ENCODE data around the gene ZNF664.

ZNF664 gene

DNA sequence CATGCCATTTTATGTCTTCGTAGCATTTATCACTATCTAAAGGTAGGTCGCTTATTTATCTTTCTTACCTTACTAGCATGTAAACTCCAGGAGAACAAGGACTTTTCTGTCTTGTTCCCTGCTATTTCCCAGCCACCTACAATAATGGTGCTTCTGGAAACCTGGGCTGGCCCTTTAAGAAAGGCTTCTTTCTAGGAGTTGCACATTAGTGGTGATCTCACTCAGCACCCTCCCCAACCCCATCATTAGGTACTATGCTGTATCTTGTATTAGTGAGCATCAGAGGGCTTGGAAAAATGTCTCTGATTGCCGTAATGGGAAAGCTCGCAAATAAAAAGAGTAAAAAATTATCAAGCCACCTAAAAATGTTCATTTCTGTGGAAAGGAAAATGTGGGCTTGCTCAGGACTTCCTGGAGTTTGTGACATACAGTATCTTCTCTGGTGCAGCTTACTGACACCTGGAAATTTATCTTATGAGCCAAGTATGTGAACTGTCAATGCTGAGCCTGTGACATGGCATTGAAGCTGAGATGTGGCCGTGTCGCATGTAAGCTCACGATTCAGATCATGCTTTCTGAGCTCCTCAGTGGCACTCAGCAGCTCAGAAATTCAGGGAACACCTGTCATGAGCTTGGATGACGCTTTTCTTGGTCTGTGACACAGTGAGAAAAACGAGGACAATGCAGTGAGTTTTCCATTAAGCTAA, 12.8 kb upstream of the ZNF664 start:
- no peak for DNase-seq

DNA sequence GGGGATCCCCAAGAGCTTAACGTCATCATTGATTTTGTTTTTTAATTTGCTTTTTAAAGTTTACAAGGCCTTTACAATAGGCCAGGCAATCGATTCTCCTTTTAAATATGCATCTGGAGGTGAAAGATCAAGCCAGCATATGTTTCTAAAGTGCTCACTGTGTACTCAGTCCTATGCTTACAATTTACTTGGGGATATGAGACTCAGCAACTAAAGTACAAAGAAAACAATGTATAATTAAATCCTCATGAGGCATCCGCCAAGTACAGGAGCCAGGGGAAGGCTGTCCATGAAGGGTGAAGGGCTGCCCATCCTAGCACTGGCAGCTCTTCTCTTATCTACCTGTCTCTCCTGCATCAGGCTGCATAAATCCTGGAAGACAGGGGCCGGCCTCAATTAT, 12.2 kb upstream of the ZNF664 start:
- DNase-seq: no peak

DNA sequence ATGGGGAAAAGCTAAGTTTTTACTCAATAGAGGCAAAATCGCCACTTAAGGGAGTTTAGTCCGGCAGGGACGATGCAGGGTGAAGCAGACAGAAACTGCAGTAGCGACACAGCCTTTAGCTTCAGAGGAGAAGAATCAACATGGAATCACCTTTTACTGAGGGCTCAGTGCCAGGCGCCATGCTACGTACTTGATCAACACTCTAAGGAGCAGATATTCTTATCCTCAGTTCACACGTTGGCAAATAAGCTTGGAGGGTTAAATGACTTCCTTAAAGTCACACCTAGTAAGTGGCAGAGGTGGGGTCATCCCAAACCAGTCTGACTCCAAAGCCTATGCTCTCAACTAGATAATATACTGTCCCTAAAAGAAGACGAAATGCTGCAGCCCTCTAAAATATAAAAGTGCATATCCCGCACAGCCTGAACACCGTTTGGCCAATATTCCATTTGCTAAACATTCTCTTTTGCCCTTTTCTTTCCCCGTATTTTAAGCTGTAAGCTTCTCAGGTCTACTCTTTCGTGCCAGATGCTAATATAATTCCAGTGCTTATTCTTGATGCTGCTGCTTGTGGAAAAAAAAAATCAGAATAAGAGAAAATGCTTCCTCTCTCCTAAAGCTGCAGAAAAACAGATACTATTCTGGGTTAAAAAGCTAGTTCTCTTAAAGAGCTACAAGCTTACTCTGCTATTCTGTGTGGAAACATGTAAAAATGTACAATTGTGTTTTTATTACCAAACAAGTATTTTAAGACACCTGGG, 11.2 kb upstream of the ZNF664 start:
- DNase-seq: no peak

DNA sequence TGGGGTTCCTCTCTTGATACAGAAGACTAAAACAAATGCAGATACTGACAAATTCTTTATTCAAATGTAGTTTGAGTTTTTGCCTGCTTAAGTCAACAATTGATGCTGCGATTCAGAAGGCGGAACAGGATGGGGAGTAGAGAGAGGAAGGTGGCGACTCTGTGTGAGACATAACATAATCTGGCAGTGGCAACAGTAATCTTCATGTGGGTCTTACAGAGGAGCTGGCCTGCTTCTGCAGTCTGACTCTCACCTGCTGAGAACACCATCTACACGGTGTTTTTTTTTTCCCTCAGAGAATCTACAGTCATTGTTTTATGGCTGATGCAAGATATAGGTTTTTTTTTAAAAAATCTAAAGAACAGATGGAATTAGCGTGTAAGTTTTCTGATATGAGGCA, 10.5 kb upstream of the ZNF664 start:
- DNase-seq: no peak

DNA sequence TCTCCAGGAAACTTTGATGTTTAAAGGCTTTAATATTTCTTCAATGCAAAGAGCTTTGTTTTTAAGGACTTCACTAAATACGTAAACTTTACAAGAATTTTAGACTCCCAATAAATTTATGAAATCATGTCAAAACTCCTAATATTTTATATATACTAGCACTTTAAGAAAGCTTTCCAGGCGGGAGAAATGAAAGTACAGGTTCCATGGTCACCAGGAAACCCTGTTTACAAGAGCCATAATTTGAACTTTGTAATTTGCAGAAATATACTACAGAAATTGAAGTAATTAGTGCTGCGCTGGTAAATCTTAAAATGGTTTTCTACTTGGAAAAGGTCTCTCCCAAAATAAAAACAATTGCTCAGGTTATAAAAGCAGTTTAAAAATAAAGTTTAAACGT, 9.2 kb upstream of the ZNF664 start:
- DNase-seq: no peak

DNA sequence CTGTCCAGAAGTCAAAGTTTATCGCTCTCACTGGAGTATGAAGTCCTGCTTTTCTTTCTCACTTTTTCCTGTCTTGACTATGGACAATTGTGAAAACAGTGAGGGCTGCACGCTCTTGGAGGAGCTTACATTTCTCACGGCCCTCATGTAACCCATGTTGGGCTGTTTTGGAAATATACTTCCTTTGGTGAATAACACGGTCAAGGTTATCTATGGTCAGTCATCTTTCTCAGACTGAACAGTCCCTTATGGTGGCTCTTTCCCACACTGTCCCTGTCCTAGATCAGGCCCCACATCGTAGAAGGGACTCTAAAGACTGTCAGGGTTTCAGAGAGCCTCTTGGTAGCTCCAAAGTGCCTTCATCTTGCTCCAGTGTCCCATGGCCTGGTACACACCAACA, 7.6 kb upstream of the ZNF664 start:
- DNase-seq: no peak

DNA sequence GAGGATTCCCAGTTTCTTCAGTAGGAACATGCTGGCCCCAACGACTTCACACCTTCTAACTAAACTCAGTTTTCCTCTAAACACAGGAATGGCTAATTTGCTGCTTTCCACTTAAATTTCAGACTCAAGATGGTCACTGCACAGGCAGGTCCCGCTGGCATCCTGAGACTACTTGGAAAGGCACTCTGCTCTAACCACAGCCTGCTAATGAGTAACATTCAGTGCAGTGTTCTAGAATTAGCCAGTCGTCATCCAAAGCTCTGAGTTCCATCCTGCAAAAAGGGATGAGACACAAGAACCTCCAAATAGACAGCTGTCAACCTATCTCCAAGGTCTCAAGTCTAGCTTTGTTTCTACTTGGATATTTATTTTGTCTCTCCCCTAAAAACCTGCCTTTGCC, 6.4 kb upstream of the ZNF664 start:
- peak; percentile 69 for DNase-seq

DNA sequence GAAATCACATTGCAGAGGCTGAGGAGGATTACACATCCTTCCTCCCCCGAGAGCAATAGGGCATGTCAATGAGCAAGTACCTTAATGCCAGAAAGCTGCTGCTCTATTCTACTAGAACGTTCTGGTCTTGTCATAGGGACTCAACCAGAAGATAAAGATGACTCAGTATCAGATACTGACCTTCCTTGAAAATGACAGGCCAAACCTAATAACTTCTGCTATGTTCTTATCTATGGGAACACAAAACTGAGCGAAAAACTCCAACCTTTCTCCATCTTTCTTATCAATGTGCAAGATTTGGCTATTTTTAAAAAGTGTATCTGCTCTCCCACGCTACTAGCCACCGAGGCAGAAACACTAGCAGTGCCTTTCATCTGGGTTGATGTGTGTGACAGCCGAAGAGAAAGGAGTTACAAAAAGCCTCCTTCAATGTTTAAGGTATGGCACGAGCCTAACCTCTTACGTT, 5.9 kb upstream of the ZNF664 start:
- peak; percentile 9 for DNase-seq

DNA sequence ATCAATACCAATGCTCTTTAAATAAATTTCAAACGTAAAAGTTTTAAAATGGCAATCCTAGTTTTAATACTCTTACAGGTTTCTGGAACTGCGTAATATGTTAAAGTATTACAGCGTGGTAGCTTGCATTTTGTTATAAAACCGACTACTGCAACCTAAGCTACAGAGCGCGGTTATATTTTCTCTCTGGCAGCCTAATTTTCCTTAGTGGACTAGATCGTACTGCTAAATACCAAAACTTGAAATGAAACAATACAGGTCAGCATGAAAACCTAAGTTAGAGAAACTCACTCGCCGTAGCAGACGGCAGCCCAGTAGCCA, 1.6 kb upstream of the ZNF664 start:
- DNase-seq: no peak

DNA sequence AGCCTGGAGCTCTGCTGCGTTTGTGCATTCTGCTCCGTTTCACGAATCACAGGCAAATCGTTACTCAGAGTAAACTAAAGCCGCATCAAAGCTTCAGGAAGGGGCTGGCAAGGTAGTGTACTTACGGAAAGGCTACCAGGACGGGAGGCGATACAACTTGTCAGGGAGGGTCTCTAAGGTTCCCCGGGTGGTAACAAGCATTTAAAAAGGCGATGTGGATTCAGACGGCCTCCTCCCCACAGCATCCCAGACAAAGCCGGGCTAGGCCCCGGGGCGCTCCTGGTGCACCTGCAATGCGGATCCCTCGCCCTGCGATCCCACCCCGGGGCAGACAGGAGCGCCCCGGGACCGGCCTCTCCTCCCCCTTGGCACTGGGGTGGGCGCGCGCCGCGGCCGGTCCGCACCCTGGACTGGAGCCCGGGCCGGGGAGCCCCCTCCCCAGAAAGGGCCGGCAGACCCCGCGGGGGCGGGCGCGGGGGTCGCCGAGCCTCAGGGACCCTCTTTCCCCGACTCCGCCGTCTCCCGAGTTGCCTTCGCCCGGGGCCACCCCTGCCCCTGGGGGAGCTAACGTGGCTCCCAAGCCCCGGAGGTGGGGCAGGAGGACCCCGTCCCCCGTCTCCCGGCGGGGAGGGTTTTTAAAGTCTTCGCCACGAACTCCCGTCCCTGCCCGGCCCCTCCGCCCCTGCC, 1.1 kb upstream of the ZNF664 start:
- peak; percentile 50 for DNase-seq

DNA sequence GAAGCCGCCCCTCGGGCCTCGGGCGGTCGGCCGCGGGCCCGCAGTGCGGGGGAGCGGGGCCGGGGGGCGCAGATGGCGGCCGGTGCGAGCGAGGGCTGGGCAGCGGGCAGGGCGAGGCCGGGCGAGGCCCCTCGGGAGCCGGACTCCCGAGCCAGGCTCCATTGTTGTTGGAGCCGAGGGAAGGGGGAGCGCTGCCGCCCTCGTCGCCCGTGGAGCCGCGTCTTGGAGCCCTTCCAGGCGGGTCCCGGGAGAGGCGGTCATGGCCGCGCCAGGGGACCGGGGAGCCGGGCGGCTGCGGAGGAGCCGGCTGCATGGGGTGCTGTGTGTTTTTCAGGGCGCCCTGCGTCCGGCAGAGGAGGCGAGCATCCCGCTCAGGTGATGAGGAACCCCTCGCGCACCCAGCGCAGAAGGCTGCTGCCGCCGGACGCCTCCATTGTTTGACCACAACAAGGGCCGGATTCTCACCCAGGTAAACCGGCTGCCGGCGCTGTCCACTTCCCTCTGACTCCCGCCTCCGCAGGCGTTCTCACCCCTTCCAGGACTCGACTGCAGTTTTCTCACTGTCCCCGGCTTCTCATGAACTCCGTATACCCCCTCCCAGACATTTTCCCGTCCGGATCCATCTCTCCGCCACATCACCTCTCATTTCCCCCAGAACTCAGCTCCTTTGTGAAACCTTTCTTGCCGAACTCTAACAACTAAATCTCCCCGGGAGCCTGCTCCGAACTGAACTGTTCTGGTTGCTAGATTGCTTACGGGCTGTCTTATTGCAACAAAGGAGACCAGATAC, 732 bp downstream of the ZNF664 start:
- peak; percentile 40 for DNase-seq

DNA sequence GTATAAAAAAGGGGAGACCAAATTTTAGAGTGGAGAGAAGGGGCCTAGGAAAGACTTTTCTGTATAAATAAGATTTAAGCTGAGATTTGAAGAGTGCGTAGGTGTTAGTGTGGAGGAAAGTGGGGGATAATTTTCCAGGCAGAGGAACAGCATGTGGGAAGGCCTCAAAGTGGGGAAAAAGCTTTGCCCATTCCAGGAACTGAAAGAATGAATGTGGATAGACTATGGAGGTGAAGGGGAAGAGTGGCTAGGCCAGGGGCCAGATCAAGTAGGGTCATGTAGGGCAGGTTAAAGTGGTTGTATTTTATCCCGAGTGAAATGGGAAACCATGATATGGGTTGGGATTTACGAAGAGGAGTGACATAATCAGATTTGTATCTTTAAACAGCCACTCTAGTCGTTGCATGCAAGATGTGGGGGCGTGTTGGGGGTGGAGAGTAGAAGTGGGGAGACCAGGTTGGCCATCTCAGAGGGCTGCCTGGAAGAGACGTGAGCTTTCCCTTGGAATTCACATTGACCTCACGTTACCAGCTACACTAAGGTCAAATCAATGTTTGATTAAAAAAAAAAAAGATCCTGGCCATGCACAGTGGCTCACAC, 3.3 kb downstream of the ZNF664 start:
- DNase-seq: no peak

DNA sequence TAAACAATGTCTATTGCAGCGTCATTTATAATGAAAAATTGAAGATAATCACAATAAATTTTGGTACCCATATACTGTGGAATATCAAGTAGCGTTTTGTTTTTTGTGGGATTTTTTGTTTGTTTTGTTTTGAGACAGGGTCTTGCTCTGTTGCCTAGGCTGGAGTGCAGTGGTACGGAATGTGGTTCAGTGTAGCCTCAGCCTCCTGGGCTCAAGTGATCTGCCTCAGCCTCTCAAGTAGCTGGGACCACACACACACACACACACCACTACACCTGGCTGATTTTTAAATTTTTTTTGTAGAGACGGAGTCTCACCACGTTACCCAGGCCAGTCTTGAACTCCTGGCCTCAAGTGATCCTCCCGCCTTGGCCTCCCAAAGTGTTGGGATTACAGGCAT, 6.6 kb downstream of the ZNF664 start:
- DNase-seq: no peak

DNA sequence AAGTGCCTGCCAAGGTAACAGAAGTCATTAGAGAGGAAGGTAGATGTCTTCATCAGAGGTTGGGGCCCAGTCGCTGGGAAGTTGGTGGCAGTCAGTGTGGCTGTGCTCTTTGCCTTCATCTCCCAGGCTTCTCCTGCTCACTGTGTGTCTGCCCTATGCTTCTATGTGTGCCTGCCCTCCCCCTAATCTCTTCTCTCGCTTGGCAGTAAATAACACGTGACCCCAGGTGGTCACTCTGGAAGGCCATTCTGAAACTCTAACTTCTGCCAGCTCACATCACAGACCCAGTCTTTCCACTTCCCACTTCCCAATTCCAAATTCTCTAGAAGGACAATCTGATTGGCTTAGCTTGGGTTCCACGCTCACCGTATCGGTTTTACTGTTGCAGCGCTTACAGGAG, 9.3 kb downstream of the ZNF664 start:
- DNase-seq: no peak

DNA sequence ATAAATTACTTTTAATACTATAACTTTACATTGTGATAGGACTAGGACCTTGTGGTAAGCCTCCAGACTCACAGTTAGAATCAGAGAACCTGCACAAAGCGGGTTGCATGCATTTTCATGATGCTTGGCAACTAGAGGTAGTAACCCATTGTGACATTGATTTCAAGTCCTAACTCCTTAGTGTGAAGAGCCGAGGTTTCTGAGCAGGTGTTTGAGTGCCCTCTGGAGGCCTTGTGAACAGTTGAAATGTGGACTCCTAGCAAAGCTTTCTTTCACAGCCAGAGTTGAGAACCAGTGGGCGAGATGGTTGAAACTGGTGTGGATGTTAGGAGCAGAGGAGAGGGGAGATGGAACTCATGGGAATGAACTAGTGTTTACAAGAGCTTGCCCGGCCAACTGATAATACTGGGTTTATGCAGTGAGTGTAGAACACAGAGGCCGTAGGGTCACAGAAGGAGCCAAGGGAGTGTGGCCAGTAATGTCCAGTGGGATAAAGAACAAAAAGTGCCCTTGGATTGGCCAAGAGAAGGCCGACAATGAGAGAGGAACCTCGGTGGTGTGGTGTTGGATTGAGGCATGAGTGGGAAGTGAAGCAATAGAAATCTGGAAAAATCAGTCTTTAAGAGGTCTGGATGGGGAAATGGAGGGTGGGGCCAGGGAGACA, 10.9 kb downstream of the ZNF664 start:
- DNase-seq: peak; percentile 61

DNA sequence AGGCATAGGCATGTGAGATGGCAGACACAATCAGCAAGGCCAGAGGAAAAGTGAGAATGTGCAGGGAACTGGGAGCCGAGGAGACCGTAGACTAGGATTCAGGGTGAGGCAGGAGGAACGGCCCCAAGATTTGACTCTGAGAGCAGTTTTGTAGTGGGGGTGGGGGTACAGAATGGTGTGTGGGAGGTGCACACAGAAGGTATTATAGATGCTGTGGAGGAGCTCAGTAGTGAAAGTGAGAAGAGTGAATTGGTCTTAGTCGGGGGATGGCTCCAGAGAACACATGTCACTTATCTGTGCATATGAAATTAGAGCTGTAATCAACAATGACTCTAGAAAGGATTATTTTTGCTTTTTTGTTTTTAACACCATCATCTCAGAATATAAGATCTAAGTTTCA, 11.9 kb downstream of the ZNF664 start:
- DNase-seq: no peak

DNA sequence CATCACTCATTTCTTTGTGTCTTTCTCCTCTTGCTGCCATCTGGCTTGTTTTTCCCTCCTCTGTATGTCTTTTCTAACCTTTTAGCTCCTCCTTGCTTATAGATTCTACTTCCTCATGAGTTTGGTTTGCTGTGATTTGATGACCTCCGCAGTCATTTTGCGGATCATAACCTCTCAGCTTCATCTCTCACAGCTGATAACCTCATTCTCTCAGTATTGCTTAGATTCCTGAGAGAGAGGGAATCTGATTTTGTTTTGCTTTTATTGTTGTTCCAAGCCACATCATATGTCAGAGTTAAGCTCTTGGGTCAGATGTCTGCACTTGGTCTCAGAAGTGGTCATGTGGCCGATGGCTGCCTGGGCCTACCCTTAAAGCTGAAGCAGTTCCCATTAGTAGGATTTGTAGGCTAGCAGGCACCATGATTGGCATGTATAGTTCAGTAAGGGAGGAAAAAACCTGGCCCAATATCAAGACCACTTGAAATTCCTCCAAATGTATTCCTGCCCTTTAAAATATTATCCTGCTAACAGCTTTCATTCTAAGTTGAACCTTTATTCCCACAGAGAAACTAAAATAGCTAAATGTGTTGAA, 13.5 kb downstream of the ZNF664 start:
- no peak for DNase-seq

DNA sequence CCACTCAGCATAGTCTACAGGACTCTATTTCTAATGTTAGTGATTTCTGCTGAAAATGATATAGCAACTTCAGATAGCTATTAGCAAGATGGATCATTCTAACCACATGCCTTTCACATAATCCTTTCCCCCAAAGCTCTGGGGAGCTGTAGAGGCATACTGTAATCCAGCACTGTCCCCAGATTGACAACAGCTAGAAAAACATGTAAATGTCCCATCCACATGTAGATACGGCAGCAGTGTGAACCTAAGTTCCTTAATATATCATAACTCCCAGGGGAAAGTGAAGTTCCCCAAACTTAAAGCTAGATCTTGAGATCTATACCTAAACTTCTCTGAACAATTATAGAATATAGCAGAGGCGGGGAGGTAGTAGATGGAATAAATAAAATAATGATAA, 14.0 kb downstream of the ZNF664 start:
- DNase-seq: no peak

DNA sequence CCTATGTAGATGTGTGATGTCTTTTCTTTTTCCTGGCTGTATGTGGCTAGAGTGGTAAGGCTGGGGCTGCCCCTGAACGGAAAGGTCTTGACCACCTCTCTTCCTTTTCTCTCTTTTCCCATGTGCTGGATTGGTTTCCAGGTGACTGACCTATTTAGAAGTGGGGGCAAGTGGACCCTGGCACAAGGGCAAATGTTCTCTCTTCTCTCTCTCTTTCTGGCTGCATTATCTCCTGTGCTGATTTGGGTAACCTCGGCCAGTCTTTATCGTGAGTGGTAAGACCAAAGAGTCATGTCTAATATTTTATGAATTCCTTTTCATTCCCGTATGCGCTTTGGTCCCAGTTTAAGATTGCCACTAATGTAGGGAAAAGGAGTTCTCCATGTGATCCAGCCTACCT, 16.2 kb downstream of the ZNF664 start:
- DNase-seq: no peak

DNA sequence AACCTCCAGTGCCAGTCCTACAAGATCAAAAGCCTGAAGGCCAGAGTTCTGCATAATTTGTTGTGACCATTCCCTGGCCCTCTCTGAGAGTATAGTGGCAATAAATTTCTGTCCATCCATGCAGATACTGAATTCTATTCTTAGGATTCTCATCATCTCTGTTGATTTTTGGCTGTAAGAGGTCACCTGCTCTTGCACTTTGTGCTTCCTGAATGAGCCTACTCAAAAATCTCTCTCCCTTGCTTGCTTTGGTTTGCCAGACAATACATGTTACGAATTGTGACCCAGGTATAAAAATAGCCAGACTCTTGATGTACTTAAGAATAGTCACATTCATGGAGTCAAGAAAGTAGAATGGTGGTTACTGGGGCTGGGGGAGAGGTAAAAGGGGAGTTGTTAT, 16.7 kb downstream of the ZNF664 start:
- DNase-seq: no peak

DNA sequence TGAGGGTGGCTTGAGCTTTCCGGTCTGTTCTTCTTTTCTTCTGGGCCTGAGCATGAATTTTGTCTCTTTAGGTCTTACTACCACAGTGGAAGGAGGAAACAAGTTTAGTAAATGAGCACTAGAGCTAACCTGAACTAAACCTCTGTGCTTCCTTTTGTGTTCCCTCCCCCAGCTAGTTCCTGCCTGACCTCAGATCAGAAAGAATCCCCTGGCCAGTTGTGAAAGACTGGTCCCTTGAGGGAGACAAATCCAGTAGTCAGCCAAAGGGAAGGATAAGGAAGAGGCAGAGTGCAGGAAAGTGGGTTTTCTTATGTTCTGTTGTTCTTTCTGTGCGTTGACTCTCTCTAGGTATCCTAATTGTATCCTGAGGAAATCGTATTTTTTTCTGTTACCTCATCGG, 17.5 kb downstream of the ZNF664 start:
- peak; percentile 38 for DNase-seq

DNA sequence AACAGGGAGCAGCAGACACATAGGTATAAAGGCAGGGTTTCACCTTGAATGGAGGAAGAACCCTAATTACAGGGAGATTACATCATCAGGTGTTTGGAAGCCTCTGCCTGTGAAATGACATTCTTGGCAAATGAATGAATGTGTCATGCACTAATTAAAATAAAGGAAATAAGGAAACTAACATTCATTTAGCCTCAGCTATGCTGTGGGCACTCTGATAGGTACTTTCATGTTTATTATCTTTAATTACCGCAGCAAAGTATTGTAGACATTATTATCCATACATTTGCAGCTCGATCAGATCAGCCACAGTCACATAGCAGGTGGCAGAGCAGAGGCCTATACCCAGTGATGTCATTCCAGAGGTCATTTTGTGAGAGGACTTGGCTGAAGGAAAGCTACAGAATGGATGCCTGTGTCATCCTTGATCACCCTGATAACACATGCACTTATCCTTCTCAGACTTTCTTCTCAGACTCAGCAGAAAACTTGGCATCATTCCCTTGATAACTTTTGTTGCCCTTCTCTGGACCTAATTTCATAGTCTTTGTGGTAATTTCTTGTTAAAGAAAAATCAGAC, 18.4 kb downstream of the ZNF664 start:
- DNase-seq: peak; percentile 16
